ENCODE data around the gene COBL. TPM values are rescaled to one million over a fixed set of nuclear protein-coding genes. Genes with fewer than 3 reads are reported as not detected.

The COBL gene
- total and polyA plus RNA-seq, 10 of the 15 experiments (the other 5 are each of a cell fraction or from before 2014, with no cell fraction given): 0.21 TPM; not detected in 9

DNA sequence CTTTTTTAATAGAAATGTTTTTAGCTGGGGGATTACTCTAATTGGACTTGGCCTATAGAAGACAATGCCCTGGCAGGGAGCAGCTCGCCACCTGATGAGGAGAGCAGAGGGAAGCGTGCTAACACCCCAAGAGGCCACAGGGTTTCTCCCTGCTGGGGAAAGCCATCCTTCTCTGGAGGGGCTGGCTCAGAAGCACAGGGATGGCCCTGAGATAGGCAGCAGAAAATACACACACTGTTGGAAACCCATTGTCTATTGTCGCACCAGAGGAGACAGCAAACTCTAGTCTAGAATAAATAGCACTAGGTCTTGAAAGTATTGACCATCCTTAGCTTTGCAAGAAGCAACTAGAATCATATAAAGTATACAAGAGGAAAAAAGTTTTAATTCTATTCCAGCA, 5.4 kb downstream of the COBL start:
- 38% methylated on average over 3 of the region's 3 CpGs for WGBS (ENCODE audit: insufficient coverage, insufficient replicate concordance, low lambda C conversion rate, missing lambda C conversion rate)
- SMC1A ChIA-PET (ENCODE audit: uncharacterized antibody, unreplicated experiment): no interaction called here
- no peak overlapping the region for H3K27ac ChIP-seq (ENCODE audit: control insufficient read depth, insufficient read depth)
- H3K27me3 ChIP-seq (replicated peaks in 1 of 2; ENCODE audit: control insufficient read depth in 2 of 2, insufficient read depth in 2 of 2, low read length in 1 of 2): peaks cover 3% of the 10 kb centered on the region in 2 experiments; a peak in 3 of 4 replicates
- no peaks in the 10 kb centered on the region for H3K9me3 ChIP-seq (replicated peaks; ENCODE audit: control insufficient read depth, insufficient read depth, low read length)
- CTCF ChIA-PET: no interaction called here
- no peak for FAIRE-seq
- no peak overlapping the region for H3K4me3 ChIP-seq
- intact Hi-C loops (cut with micrococcal nuclease; ENCODE audit: unreplicated experiment) (loop anchor here (1.0 kb wide), 1 partner anchor 33 kb away; no protein-coding TSS in a partner anchor), in situ Hi-C loops (cut with MboI) (no loop called here)
- no peaks in the 10 kb centered on the region for H3K36me3 ChIP-seq (ENCODE audit: control insufficient read depth in 2 of 2, insufficient read depth in 2 of 2, low read length in 1 of 2)
- no TSS peak for BruUV-seq (replicated peaks)
- POLR2A ChIA-PET: no interaction called here
- H3K4me2 ChIP-seq (ENCODE audit: control insufficient read depth, insufficient read depth): no peak overlapping the region
- no peaks in the 10 kb centered on the region for H3K79me2 ChIP-seq (ENCODE audit: control insufficient read depth, insufficient read depth, low read length)
- no peak overlapping the region for H3K9ac ChIP-seq (ENCODE audit: control insufficient read depth, insufficient read depth, low read length)
- DNase-seq (ENCODE audit: low read depth, low spot score): no peak
- no peak for TF ChIP-seq NFYA (IDR thresholded peaks at IDR 0.05; ENCODE audit: borderline replicate concordance, low read depth, low read length)
- TF ChIP-seq ESRRA (IDR thresholded peaks at IDR 0.05; ENCODE audit: low read length): no peak
- no peak for TF ChIP-seq BCL11A (IDR thresholded peaks at IDR 0.05; ENCODE audit: low read depth, low read length)
- no peak for TF ChIP-seq NRF1 (conservative IDR thresholded peaks at IDR 0.05; ENCODE audit: low read depth, low read length)
- no peak for TF ChIP-seq IKZF1 (conservative IDR thresholded peaks at IDR 0.05)
- TF ChIP-seq SMC3 (IDR thresholded peaks at IDR 0.05; ENCODE audit: borderline replicate concordance, low read length): no peak
- TF ChIP-seq ZNF207 (IDR thresholded peaks at IDR 0.05; ENCODE audit: borderline replicate concordance): no peak
- no peak for TF ChIP-seq JUNB (IDR thresholded peaks at IDR 0.05)
- no peak for TF ChIP-seq MTA3 (IDR thresholded peaks at IDR 0.05; ENCODE audit: borderline replicate concordance, low read length)
- TF ChIP-seq HDGF (IDR thresholded peaks at IDR 0.05): no peak
- no peak for TF ChIP-seq NBN (IDR thresholded peaks at IDR 0.05)
- TF ChIP-seq NFYB (IDR thresholded peaks at IDR 0.05; ENCODE audit: insufficient read depth, low read depth, low read length): no peak
- TF ChIP-seq, protein P1, sequence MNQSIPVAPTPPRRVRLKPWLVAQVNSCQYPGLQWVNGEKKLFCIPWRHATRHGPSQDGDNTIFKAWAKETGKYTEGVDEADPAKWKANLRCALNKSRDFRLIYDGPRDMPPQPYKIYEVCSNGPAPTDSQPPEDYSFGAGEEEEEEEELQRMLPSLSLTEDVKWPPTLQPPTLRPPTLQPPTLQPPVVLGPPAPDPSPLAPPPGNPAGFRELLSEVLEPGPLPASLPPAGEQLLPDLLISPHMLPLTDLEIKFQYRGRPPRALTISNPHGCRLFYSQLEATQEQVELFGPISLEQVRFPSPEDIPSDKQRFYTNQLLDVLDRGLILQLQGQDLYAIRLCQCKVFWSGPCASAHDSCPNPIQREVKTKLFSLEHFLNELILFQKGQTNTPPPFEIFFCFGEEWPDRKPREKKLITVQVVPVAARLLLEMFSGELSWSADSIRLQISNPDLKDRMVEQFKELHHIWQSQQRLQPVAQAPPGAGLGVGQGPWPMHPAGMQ (IDR thresholded peaks at IDR 0.05; ENCODE audit: borderline replicate concordance): no peak
- TF ChIP-seq BMI1 (IDR thresholded peaks at IDR 0.05; ENCODE audit: borderline replicate concordance): no peak
- RAD21 ChIA-PET (ENCODE audit: unreplicated experiment): no interaction called here
- H4K20me1 ChIP-seq (ENCODE audit: control insufficient read depth, insufficient read depth): no peaks in the 10 kb centered on the region
- H2AFZ ChIP-seq (ENCODE audit: control insufficient read depth, low read depth, low read length): no peak overlapping the region
- H3K4me1 ChIP-seq (ENCODE audit: control insufficient read depth, insufficient read depth, low read length): no peaks in the 10 kb centered on the region
- no peak for ATAC-seq

Data from GM12878 (cell line).